Measurements from ENCODE around the gene STAMBPL1. TPM values are rescaled to one million over a fixed set of nuclear protein-coding genes. Genes with fewer than 3 reads are reported as not detected.
"Not testable (repeated sequence)": the region's sequence is repeated elsewhere in the genome, so short reads cannot be mapped to it uniquely, and the experiment has no call there.

STAMBPL1 gene
- total RNA-seq, 1 donor from 2014 or later = 8.4 TPM

DNA sequence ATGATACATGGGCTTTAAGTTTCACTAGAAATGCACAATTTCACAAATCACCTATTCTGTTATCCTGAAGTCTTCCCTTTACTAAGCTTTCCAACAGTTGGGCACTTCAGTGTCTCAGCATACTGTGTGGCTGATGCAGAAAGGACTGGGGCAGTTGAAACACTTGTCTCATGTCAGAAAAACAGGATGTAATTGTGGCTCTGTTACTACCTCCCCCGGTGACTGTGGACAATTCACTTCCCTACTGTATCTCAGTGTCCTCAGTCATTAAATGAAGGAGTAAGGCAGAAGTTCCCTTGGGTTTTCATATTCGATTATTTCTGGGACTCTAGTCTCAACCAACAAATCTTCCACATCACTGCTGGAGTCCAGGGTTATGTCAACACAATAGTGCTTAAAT is 46.3 kb upstream of the STAMBPL1 start:
- Mint-ChIP-seq H3K27ac (no peak overlapping the region), H3K4me3 (no peak overlapping the region), H3K9me3 (no peaks in the 10 kb centered on the region), H3K4me1 (ENCODE audit: unreplicated experiment) (peaks cover 7% of the 10 kb centered on the region), H3K36me3 (no peaks in the 10 kb centered on the region), H3K27me3 (peaks cover 3% of the 10 kb centered on the region)
- no peak for DNase-seq (ENCODE audit: extremely low spot score, unreplicated experiment)
- TF ChIP-seq CTCF (conservative IDR thresholded peaks at IDR 0.05) = no peak

DNA sequence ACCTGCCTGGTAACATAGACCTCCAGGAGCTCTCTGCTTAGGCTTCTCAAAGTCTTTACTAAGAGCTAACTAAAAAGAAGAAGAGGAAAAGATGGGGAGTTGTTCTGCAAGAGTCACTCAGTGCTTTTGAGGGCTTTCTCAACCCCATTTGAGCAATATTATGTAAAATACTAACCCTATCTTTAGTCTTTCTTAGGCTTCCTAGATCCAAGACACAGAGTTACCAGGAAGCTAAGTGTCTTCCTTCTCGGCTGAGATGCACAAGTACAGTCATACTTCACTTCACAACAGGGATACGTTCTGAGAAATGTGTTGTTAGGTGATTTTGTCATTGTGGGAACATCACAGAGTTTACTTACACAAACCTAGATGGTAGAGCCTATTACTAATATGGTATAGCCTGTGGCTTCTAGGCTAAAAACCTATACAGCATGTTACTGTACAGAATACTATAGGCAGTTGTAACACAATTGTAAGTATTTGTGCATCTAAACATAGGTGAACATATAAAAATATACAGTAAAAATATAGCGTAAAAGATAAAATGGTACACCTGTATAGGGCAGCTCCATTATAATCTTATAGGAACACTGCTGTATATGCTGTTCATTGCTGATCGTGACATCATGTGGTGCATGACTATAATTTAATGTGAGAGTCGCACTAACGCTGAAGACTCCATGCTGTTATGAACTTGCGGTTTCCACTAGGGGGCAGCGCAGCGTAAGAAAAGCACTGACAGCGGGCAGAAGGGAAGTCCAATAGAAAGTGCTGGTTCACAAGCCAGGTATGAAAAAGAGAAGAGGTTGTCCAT is 44.7 kb upstream of the STAMBPL1 start:
- TF ChIP-seq CTCF (conservative IDR thresholded peaks at IDR 0.05) = peak; percentile 94
- H3K4me1 Mint-ChIP-seq (ENCODE audit: unreplicated experiment) = peaks cover 7% of the 10 kb centered on the region
- DNase-seq (ENCODE audit: extremely low spot score, unreplicated experiment) = peak; percentile 81
- no peaks in the 10 kb centered on the region for H3K9me3 Mint-ChIP-seq
- no peaks in the 10 kb centered on the region for H3K36me3 Mint-ChIP-seq
- H3K27me3 Mint-ChIP-seq = peaks cover 3% of the 10 kb centered on the region
- no peak overlapping the region for H3K27ac Mint-ChIP-seq
- H3K4me3 Mint-ChIP-seq = no peak overlapping the region

DNA sequence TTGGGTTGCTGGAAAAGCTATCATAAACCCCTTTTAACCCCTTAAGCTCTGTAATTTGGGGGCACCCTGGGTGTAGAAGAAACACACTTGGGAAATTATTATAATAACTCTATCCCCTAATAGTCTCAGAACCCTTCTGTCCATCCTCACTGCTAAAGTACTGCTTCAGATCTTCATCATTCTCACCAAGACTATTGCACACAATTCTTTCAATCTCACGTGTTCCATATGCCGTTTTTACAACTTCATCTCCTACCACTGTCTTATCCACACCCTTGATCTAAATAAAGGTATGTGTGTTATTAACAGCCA is 44.2 kb upstream of the STAMBPL1 start:
- no peak for DNase-seq (ENCODE audit: extremely low spot score, unreplicated experiment)
- no peak overlapping the region for H3K4me3 Mint-ChIP-seq
- peaks cover 3% of the 10 kb centered on the region for H3K27me3 Mint-ChIP-seq
- no peaks in the 10 kb centered on the region for H3K9me3 Mint-ChIP-seq
- peaks cover 4% of the 10 kb centered on the region for H3K4me1 Mint-ChIP-seq (ENCODE audit: unreplicated experiment)
- H3K27ac Mint-ChIP-seq = no peak overlapping the region
- H3K36me3 Mint-ChIP-seq = no peaks in the 10 kb centered on the region
- TF ChIP-seq CTCF (conservative IDR thresholded peaks at IDR 0.05) = no peak

GRCh38 chr10:88837632-88838031 is 42.4 kb upstream of the STAMBPL1 start:
- not testable (repeated sequence) for H3K27me3 Mint-ChIP-seq; H3K36me3 Mint-ChIP-seq; H3K9me3 Mint-ChIP-seq; H3K4me3 Mint-ChIP-seq; H3K4me1 Mint-ChIP-seq (ENCODE audit: unreplicated experiment); H3K27ac Mint-ChIP-seq; DNase-seq (ENCODE audit: extremely low spot score, unreplicated experiment)

GRCh38 chr10:88838766-88839350 is 41.2 kb upstream of the STAMBPL1 start:
- H3K4me1 Mint-ChIP-seq (ENCODE audit: unreplicated experiment) = no peaks in the 10 kb centered on the region
- H3K4me3 Mint-ChIP-seq = no peak overlapping the region
- no peak for DNase-seq (ENCODE audit: extremely low spot score, unreplicated experiment)
- no peaks in the 10 kb centered on the region for H3K27me3 Mint-ChIP-seq
- no peaks in the 10 kb centered on the region for H3K36me3 Mint-ChIP-seq
- TF ChIP-seq CTCF (conservative IDR thresholded peaks at IDR 0.05) = no peak
- no peaks in the 10 kb centered on the region for H3K9me3 Mint-ChIP-seq
- H3K27ac Mint-ChIP-seq = no peak overlapping the region

- no peak overlapping the region for H3K27ac Mint-ChIP-seq
Observed at GRCh38 chr10:88840104-88840503, 39.9 kb upstream of the STAMBPL1 start.

More at GRCh38 chr10:88840104-88840503, 39.9 kb upstream of the STAMBPL1 start:
- Mint-ChIP-seq H3K36me3 (no peaks in the 10 kb centered on the region), H3K4me1 (ENCODE audit: unreplicated experiment) (no peaks in the 10 kb centered on the region), H3K4me3 (no peak overlapping the region), H3K27me3 (no peaks in the 10 kb centered on the region), H3K9me3 (no peaks in the 10 kb centered on the region)
- no peak for DNase-seq (ENCODE audit: extremely low spot score, unreplicated experiment)
- no peak for TF ChIP-seq CTCF (conservative IDR thresholded peaks at IDR 0.05)

All from type B pancreatic cell (in vitro differentiated cells).